ENCODE results near the gene ZRANB3.

- TF ChIP-seq GABPA (IDR thresholded peaks at IDR 0.05 in 1 of 2, conservative IDR thresholded peaks at IDR 0.05 in 1 of 2) (no peak), CTCF (IDR thresholded peaks at IDR 0.05; ENCODE audit: low read depth, low read length, missing input control) (no peak), TAF1 (conservative IDR thresholded peaks at IDR 0.05) (no peak), SP1 (IDR thresholded peaks at IDR 0.05) (no peak), RXRA (IDR thresholded peaks at IDR 0.05) (no peak), MAX (IDR thresholded peaks at IDR 0.05) (no peak), RAD21 (IDR thresholded peaks at IDR 0.05) (no peak), EGR1 (IDR thresholded peaks at IDR 0.05; ENCODE audit: low read depth in 2 of 2) (no peak), ATF3 (IDR thresholded peaks at IDR 0.05) (no peak)
These were observed 59.9 kb downstream of the ZRANB3 start for GRCh38 chr2:135471106-135471505.

Data from liver (tissue), 3 donors.